Lower lobe of right lung (tissue), 2 donors: Measurements from ENCODE around the gene SRP68. TPM values are rescaled to one million over a fixed set of nuclear protein-coding genes. Genes with fewer than 3 reads are reported as not detected.

Experiments
- ATAC-seq, 2 donors: fragments of 200-7000 bp; cut with Tn5 transposase; one replicate each; pipeline ENCODE4 v1.9.1; 2020 to 2022; ENCODE audit warnings: mild to moderate bottlenecking in 2 of 2, moderate library complexity in 2 of 2
- DNase-seq: peaks from one replicate; pipeline ENCODE4 v3.0.0-alpha.2; 2020
- H3K27ac ChIP-seq: fragments of 200-600 bp; one replicate; pipeline ENCODE4 v1.8.0; 2022
- H3K27me3 ChIP-seq: fragments of 200-600 bp; one replicate; pipeline ENCODE4 v1.8.0; 2022; ENCODE audit warnings: low read depth
- H3K36me3 ChIP-seq: fragments of 200-600 bp; one replicate; pipeline ENCODE4 v1.8.0; 2022; ENCODE audit warnings: mild to moderate bottlenecking
- H3K4me1 ChIP-seq: fragments of 200-600 bp; one replicate; pipeline ENCODE4 v1.8.0; 2022
- H3K4me3 ChIP-seq: fragments of 200-600 bp; one replicate; pipeline ENCODE4 v1.8.0; 2022; ENCODE audit warnings: mild to moderate bottlenecking
- H3K9me3 ChIP-seq: fragments of 200-600 bp; one replicate; pipeline ENCODE4 v1.8.0; 2022
- CTCF ChIP-seq: fragments of 200-600 bp; IDR thresholded peaks from one replicate; pipeline ENCODE4 v1.8.0; 2022; ENCODE audit warnings: antibody characterized with exemption, mild to moderate bottlenecking
- intact Hi-C: fragments of 100-400 bp; cut with DNase I; formaldehyde crosslinking; loops from one replicate; pipeline ENCODE4 v1.11.0; 2022
- total RNA-seq: library from RNA; stranded (reverse); fragmentation: NEBNext Ultra II Directional; extraction: Animal tissue kit (Norgen Biotek cat#: 25700); gene quantifications from one replicate; pipeline ENCODE4 v1.2.1, GENCODE V29; 2021
- donor health status: DM: no; HTN: yes; CAD: no; lungs with severe emphysema.

Gene SRP68
- total RNA-seq, 1 donor from 2014 or later, result 65.0 TPM

GRCh38 chr17:76077584-76078110 is 5.3 kb upstream of the SRP68 start:
- peaks cover 41% of the 10 kb centered on the region for H3K4me1 ChIP-seq
- H3K4me3 ChIP-seq, result no peak overlapping the region
- intact Hi-C loops, result no loop called here
- no peak for TF ChIP-seq CTCF
- DNase-seq (no peak), ATAC-seq (no peak)
- H3K9me3 ChIP-seq, result no peaks in the 10 kb centered on the region
- peaks cover 9% of the 10 kb centered on the region for H3K36me3 ChIP-seq
- H3K27me3 ChIP-seq, result peaks cover 67% of the 10 kb centered on the region
- no peak overlapping the region for H3K27ac ChIP-seq

DNA sequence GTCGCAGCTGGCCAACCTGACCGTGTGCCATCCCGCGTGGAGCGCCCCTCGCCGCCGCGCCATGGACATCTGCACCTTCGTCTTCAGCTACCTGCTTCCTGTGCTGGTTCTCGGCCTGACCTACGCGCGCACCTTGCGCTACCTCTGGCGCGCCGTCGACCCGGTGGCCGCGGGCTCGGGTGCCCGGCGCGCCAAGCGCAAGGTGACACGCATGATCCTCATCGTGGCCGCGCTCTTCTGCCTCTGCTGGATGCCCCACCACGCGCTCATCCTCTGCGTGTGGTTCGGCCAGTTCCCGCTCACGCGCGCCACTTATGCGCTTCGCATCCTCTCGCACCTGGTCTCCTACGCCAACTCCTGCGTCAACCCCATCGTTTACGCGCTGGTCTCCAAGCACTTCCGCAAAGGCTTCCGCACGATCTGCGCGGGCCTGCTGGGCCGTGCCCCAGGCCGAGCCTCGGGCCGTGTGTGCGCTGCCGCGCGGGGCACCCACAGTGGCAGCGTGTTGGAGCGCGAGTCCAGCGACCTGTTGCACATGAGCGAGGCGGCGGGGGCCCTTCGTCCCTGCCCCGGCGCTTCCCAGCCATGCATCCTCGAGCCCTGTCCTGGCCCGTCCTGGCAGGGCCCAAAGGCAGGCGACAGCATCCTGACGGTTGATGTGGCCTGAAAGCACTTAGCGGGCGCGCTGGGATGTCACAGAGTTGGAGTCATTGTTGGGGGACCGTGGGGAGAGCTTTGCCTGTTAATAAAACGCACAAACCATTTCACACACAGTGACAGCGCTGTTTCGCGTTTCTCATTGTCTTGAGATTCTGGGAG is 4.7 kb upstream of the SRP68 start:
- Histone ChIP-seq H3K4me1 (peaks cover 41% of the 10 kb centered on the region), H3K9me3 (no peaks in the 10 kb centered on the region), H3K4me3 (peak overlapping the region; percentile 26), H3K27me3 (peaks cover 67% of the 10 kb centered on the region), H3K27ac (no peak overlapping the region), H3K36me3 (peaks cover 2% of the 10 kb centered on the region)
- no peak for TF ChIP-seq CTCF
- ATAC-seq (no peak), DNase-seq (no peak)
- intact Hi-C loops, result no loop called here

- Histone ChIP-seq H3K27ac (no peak overlapping the region), H3K4me1 (peaks cover 45% of the 10 kb centered on the region), H3K36me3 (no peaks in the 10 kb centered on the region), H3K4me3 (no peak overlapping the region), H3K9me3 (no peaks in the 10 kb centered on the region), H3K27me3 (peaks cover 67% of the 10 kb centered on the region)
- intact Hi-C loops, result no loop called here
- no peak for TF ChIP-seq CTCF
- DNase-seq (no peak), ATAC-seq (no peak)
Measured at GRCh38 chr17:76076146-76076764, 3.9 kb upstream of the SRP68 start.

GRCh38 chr17:76075364-76076145 is 3.2 kb upstream of the SRP68 start:
- intact Hi-C loops, result no loop called here
- H3K4me1 ChIP-seq, result peaks cover 52% of the 10 kb centered on the region
- H3K4me3 ChIP-seq, result peak overlapping the region; percentile 21
- DNase-seq, result no peak
- H3K27ac ChIP-seq, result no peak overlapping the region
- no peak for TF ChIP-seq CTCF
- peaks cover 67% of the 10 kb centered on the region for H3K27me3 ChIP-seq
- peaks cover under 1% of the 10 kb centered on the region for H3K36me3 ChIP-seq
- no peaks in the 10 kb centered on the region for H3K9me3 ChIP-seq
- no peak for ATAC-seq
